ENCODE results near the gene NLRC5. TPM values are rescaled to one million over a fixed set of nuclear protein-coding genes. Genes with fewer than 3 reads are reported as not detected.
"Not testable (repeated sequence)": the region's sequence is repeated elsewhere in the genome, so short reads cannot be mapped to it uniquely, and the experiment has no call there.

NLRC5 gene
- total and polyA plus RNA-seq, 2 donors (not counting 3 experiments of a cell fraction or from before 2014, with no cell fraction given): 7.4 to 26.3 TPM

GRCh38 chr16:57108432-57108831 lies 119.1 kb downstream of the NLRC5 start:
- BruUV-seq (replicated peaks): no TSS peak
- Histone ChIP-seq H3K9ac (replicated peaks; ENCODE audit: extremely low read depth, insufficient read depth, low read length) (no peak overlapping the region), H3K4me2 (ENCODE audit: insufficient read depth, low read length) (no peak overlapping the region), H2AFZ (ENCODE audit: low read depth, low read length) (no peak overlapping the region), H3K36me3 (ENCODE audit: control insufficient read depth in 2 of 2, extremely low read depth in 1 of 2, insufficient read depth in 2 of 2, low read length in 2 of 2) (peaks cover under 1 to 5% of the 10 kb centered on the region in 2 experiments), H3K27ac (ENCODE audit: insufficient read depth, low read depth, low read length) (no peak overlapping the region), H3K9me3 (replicated peaks; ENCODE audit: control insufficient read depth, insufficient read depth, low read length) (no peaks in the 10 kb centered on the region), H3K4me3 (replicated peaks in 1 of 3; ENCODE audit: insufficient read depth in 1 of 3, low read depth in 1 of 3, low read length in 3 of 3) (no peak overlapping the region), H3K9me1 (replicated peaks; ENCODE audit: control insufficient read depth, extremely low read depth, insufficient read depth, low read length) (no peaks in the 10 kb centered on the region), H4K20me1 (replicated peaks; ENCODE audit: control insufficient read depth, extremely low read depth, insufficient read depth, low read length) (no peaks in the 10 kb centered on the region), H3K27me3 (ENCODE audit: control insufficient read depth in 2 of 2, insufficient read depth in 2 of 2, low read length in 2 of 2) (no peaks in the 10 kb centered on the region), H3K79me2 (ENCODE audit: control insufficient read depth, insufficient read depth, low read length) (peaks cover 3% of the 10 kb centered on the region), H3K4me1 (ENCODE audit: control insufficient read depth, extremely low read depth, insufficient read depth, low read length) (no peaks in the 10 kb centered on the region)
- FAIRE-seq (peak; percentile 15), DNase-seq (ENCODE audit: low read depth, low spot score) (no peak)
- dilution Hi-C loops (cut with MboI; ENCODE audit: extremely low pct_ligation_motif_present, low sequenced_read_pairs): no loop called here
- CTCF ChIA-PET: no interaction called here
- POLR2A ChIA-PET: interaction anchor here (0.7 kb wide), 1 partner anchor 14 kb away, joined by 9 read pairs; no protein-coding TSS in a partner anchor
- intact Hi-C loops (cut with micrococcal nuclease): no loop called here
- TF ChIP-seq POLR2A (IDR thresholded peaks at IDR 0.05; ENCODE audit: low read depth, low read length): no peak
- no peak for TF ChIP-seq FOS (IDR thresholded peaks at IDR 0.05; ENCODE audit: borderline replicate concordance, insufficient read depth, low read length)
- TF ChIP-seq MYC (IDR thresholded peaks at IDR 0.05; ENCODE audit: low read depth, low read length): no peak
- no peak for TF ChIP-seq CTCF (IDR thresholded peaks at IDR 0.05; ENCODE audit: extremely low read depth in 1 of 2, insufficient read depth in 1 of 2, low read depth in 1 of 2, low read length in 2 of 2)
- no peak for TF ChIP-seq GATA2 (IDR thresholded peaks at IDR 0.05; ENCODE audit: insufficient read depth, insufficient read length, low read depth, low read length)
- TF ChIP-seq POLR2AphosphoS5 (IDR thresholded peaks at IDR 0.05; ENCODE audit: insufficient read depth, low read depth, low read length): no peak
- no peak for TF ChIP-seq MAX (IDR thresholded peaks at IDR 0.05; ENCODE audit: insufficient read depth, insufficient read length)
- TF ChIP-seq EZH2 (IDR thresholded peaks at IDR 0.05; ENCODE audit: borderline replicate concordance, low read depth, low read length, severe bottlenecking): no peak
- no peak for TF ChIP-seq JUN (IDR thresholded peaks at IDR 0.05; ENCODE audit: borderline replicate concordance, insufficient read depth, insufficient read length, low read depth)

DNA sequence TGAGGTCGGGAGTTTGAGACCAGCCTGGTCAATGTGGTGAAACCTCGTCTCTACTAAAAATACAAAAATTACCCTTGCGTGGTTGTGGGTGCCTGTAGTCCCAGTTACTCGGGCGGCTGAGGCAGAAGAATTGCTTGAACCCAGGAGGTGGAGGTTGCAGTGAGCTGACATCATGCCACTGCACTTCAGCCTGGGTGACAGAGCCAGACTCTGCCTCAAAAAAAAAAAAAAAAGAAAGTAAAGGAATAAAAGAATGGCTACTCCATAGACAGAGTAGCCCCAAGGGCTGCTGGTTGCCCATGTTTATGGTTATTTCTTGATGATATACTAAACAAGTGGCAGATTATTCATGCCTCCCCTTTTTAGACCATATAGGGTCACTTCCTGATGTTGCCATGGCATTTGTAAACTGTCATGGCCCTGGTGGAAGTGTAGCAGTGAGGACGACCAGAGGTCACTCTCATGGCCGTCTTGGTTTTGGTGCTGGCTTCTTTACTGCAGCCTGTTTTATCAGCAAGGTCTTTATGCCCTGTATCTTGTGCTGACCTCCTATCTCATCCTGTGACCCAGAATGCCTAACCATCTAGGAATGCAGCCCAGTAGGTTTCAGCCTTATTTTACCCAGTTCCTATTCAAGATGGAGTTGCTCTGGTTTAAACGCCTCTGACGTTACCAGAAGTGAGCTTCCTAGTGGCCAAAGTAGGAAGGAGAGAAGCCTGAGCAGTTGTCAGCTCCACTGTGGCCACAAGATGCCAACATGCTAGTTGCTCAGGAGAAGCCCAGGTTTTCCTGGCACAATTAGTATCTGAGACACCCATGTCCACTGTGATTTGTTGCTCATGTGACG lies 120.1 kb downstream of the NLRC5 start:
- H3K27ac ChIP-seq (ENCODE audit: insufficient read depth, low read depth, low read length); H3K27me3 ChIP-seq (ENCODE audit: control insufficient read depth in 2 of 2, insufficient read depth in 2 of 2, low read length in 2 of 2); POLR2A ChIA-PET; H3K4me3 ChIP-seq (replicated peaks in 1 of 3; ENCODE audit: insufficient read depth in 1 of 3, low read depth in 1 of 3, low read length in 3 of 3); H3K79me2 ChIP-seq (ENCODE audit: control insufficient read depth, insufficient read depth, low read length); H3K4me1 ChIP-seq (ENCODE audit: control insufficient read depth, extremely low read depth, insufficient read depth, low read length); H2AFZ ChIP-seq (ENCODE audit: low read depth, low read length); dilution Hi-C loops (cut with MboI; ENCODE audit: extremely low pct_ligation_motif_present, low sequenced_read_pairs); H3K9me3 ChIP-seq (replicated peaks; ENCODE audit: control insufficient read depth, insufficient read depth, low read length); intact Hi-C loops (cut with micrococcal nuclease); H3K9ac ChIP-seq (replicated peaks; ENCODE audit: extremely low read depth, insufficient read depth, low read length); DNase-seq (ENCODE audit: low read depth, low spot score); BruUV-seq (replicated peaks); H4K20me1 ChIP-seq (replicated peaks; ENCODE audit: control insufficient read depth, extremely low read depth, insufficient read depth, low read length); FAIRE-seq; H3K9me1 ChIP-seq (replicated peaks; ENCODE audit: control insufficient read depth, extremely low read depth, insufficient read depth, low read length); H3K4me2 ChIP-seq (ENCODE audit: insufficient read depth, low read length): not testable (repeated sequence)
- CTCF ChIA-PET: interaction anchor here (0.7 to 0.8 kb wide), 2 partner anchors 17 kb away, joined by 3 read pairs; partner anchors contain the start of gene CPNE2
- H3K36me3 ChIP-seq (ENCODE audit: control insufficient read depth in 2 of 2, extremely low read depth in 1 of 2, insufficient read depth in 2 of 2, low read length in 2 of 2): peaks cover 6 to 14% of the 10 kb centered on the region in 2 experiments

Measured in endothelial cell of umbilical vein (primary cell).